Adrenal gland (tissue), 12 donors: ENCODE measurements around the gene CCR7. TPM values are rescaled to one million over a fixed set of nuclear protein-coding genes. Genes with fewer than 3 reads are reported as not detected.

ENCODE experiments used
- DNase-seq, 7 donors: peaks; one replicate each; pipeline ENCODE4 v3.0.0-alpha.2; 2019 to 2020
- H3K27ac ChIP-seq, 5 donors: fragments of 200-600 bp; sonication (generic) in 4 of 5; 1 replicate in 3 of 5; 2 replicates in 2 of 5; pipeline versions ENCODE4 v1.5.1 to v1.8.0; 2016 to 2020; ENCODE audit warnings: mild to moderate bottlenecking in 1 of 5
- H3K27me3 ChIP-seq: fragments of 200-600 bp; 2 replicates; pipeline ENCODE4 v1.8.0; 2021
- H3K36me3 ChIP-seq, 2 donors: fragments of 200-600 bp; replicated peaks in 1 of 2; 1 replicate in 1 of 2; 2 replicates in 1 of 2; pipeline versions ENCODE4 v1.5.1 to v1.8.0; 2018 to 2022
- H3K4me1 ChIP-seq, 2 donors: fragments of 200-600 bp; replicated peaks in 1 of 2; 1 replicate in 1 of 2; 2 replicates in 1 of 2; pipeline versions ENCODE4 v1.5.1 to v1.8.0; 2018 to 2021
- H3K4me3 ChIP-seq, 4 donors: fragments of 200-600 bp; sonication (generic) in 3 of 4; one replicate each; pipeline ENCODE4 v1.5.1; 2016 to 2018
- H3K9me3 ChIP-seq, 3 donors: fragments of 200-600 bp; sonication (generic) in 1 of 3; replicated peaks in 1 of 3; 1 replicate in 2 of 3; 2 replicates in 1 of 3; pipeline versions ENCODE4 v1.5.1 to v1.8.0; 2016 to 2021
- CTCF ChIP-seq, 6 experiments: fragments of 450-650 bp in 4 of 6; fragments of 200-600 bp in 2 of 6; sonication (generic) in 1 of 6; IDR thresholded peaks; 1 replicate in 5 of 6; 2 replicates in 1 of 6; pipeline versions ENCODE4 v1.5.1 to v1.8.0; 2016 to 2021; ENCODE audit warnings: antibody characterized with exemption in 6 of 6, mild to moderate bottlenecking in 2 of 6, moderate library complexity in 1 of 6
- POLR2A ChIP-seq, 2 donors: fragments of 450-650 bp; IDR thresholded peaks; one replicate each; pipeline ENCODE4 v1.6.1; 2017; ENCODE audit warnings: antibody characterized with exemption in 2 of 2, mild to moderate bottlenecking in 2 of 2, moderate library complexity in 1 of 2
- WGBS, 4 donors: extraction: QIAGEN DNeasy Blood & Tissue Kit in 2 of 4; methylation state at CpG; one replicate each; pipeline versions ENCODE4 v1.1.5 to v1.1.7; 2013 to 2017; 5-methylcytosine and 5-hydroxymethylcytosine counted together
- intact Hi-C, 2 donors: fragments of 100-400 bp; cut with DNase I; formaldehyde crosslinking; loops; one replicate each; pipeline versions ENCODE4 v1.14.1 to v1.15.0; 2022 to 2023
- polyA plus RNA-seq, 3 donors: library from polyadenylated mRNA; stranded (reverse); fragments of 200-250 nt in 2 of 3; fragments of 350-450 nt in 1 of 3; fragmentation: Illumina TruSeq in 1 of 3; extraction: RNeasy Lipid Tissue Mini Kit (QIAGEN cat#74804) in 1 of 3; gene quantifications; one replicate each; pipeline ENCODE4 v1.2.3, GENCODE V29; 2013 to 2014
- total RNA-seq, 9 donors: library from RNA; depleted of rRNA in 4 of 9; stranded (reverse); fragments of >200 nt in 4 of 9; fragments of 120-200 nt in 1 of 9; fragmentation: NEBNext Ultra II Directional in 1 of 9; extraction: Animal tissue kit (Norgen Biotek cat#: 25700) in 1 of 9; gene quantifications; one replicate each; pipeline versions ENCODE4 v1.1.0 to v1.2.4, GENCODE V29; 2013 to 2023
- donor health status: healthy with polysubstance abuse.
- donor health status: Bipolar disorder and iron deficiency.
- donor health status: DM: yes; HTN: yes; CAD: no.
- donor health status: DM: no; HTN: no; CAD: no.
- donor health status: DM: no; HTN: no; CAD: no.
- donor health status: DM: yes; HTN: yes; CAD: no.

Gene CCR7
- total and polyA plus RNA-seq, 12 donors = 0.06 to 1.0 (median 0.35) TPM; not detected in 2

DNA sequence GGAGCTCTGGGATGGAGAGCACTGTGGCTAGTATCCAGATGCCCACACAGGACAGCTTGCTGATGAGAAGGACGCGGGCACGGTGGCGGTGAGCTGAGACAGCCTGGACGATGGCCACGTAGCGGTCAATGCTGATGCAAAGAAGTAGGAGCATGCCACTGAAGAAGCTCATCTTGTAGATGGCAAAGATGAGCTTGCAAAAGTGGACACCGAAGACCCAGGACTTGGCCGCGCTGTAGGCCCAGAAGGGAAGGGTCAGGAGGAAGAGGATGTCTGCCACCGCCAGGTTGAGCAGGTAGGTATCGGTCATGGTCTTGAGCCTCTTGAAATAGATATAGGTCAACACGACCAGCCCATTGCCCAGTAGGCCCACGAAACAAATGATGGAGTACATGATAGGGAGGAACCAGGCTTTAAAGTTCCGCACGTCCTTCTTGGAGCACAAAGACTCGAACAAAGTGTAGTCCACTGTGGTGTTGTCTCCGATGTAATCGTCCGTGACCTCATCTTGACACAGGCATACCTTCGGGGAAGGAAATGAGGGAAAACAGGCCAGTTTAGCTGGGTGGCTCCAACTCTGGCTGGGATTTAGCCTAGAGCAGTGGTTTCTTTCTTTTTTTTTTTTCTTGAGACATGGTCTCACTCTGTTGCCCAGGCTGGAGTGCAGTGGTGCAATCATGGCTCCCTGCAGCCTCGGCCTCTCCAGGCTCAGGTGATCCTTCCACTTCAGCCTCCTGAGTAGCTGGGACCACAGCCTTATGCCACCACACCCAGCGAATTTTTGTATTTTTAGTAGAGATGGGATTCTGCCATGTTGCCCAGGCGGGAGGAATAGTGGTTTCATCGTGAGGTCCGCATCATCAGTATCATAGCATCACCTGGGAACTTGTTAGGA, 9.7 kb downstream of the CCR7 start:
- Histone ChIP-seq H3K27ac (peak overlapping the region in 2 of 5 donors; percentile 82 to 88), H3K36me3 (no peaks in the 10 kb centered on the region), H3K4me1 (peaks cover 19 to 54% of the 10 kb centered on the region in 2 donors), H3K4me3 (no peak overlapping the region), H3K9me3 (no peaks in the 10 kb centered on the region), H3K27me3 (no peaks in the 10 kb centered on the region)
- intact Hi-C loops = no loop called here
- peak in 4 of 7 donors; percentile 11 to 51 (median 16) for DNase-seq
- TF ChIP-seq POLR2A (IDR thresholded peaks at IDR 0.05) = no peak
- TF ChIP-seq CTCF (IDR thresholded peaks at IDR 0.05) = no peak
- 92 to 95% (median 94%) methylated on average over 26 of the region's 26 CpGs for WGBS, 4 donors

GRCh38 chr17:40554646-40555295, 10.5 kb downstream of the CCR7 start:
- no peak for TF ChIP-seq CTCF (IDR thresholded peaks at IDR 0.05)
- TF ChIP-seq POLR2A (IDR thresholded peaks at IDR 0.05) = no peak
- intact Hi-C loops = no loop called here
- Histone ChIP-seq H3K9me3 (no peaks in the 10 kb centered on the region), H3K4me1 (peaks cover 27 to 51% of the 10 kb centered on the region in 2 donors), H3K4me3 (no peak overlapping the region), H3K36me3 (no peaks in the 10 kb centered on the region), H3K27ac (peak overlapping the region in 3 of 5 donors; percentile 54 to 88 (median 87)), H3K27me3 (no peaks in the 10 kb centered on the region)
- 95 to 97% (median 96%) methylated on average over 26 to 27 of the region's 27 CpGs for WGBS, 4 donors
- peak in 5 of 7 donors; percentile 8 to 52 (median 16) for DNase-seq

- intact Hi-C loops = no loop called here
- peak overlapping the region; percentile 42 to 88 (median 54) for H3K27ac ChIP-seq
- 48 to 56% (median 53%) methylated on average over 12 to 19 of the region's 19 CpGs for WGBS, 4 donors
- TF ChIP-seq POLR2A (IDR thresholded peaks at IDR 0.05) (no peak), CTCF (IDR thresholded peaks at IDR 0.05) (no peak)
- no peaks in the 10 kb centered on the region for H3K36me3 ChIP-seq
- no peaks in the 10 kb centered on the region for H3K27me3 ChIP-seq
- peaks cover 36 to 57% of the 10 kb centered on the region in 2 donors for H3K4me1 ChIP-seq
- peak; percentile 23 to 71 (median 48) for DNase-seq
- peak overlapping the region in 1 of 4 donors; percentile 7 for H3K4me3 ChIP-seq
- H3K9me3 ChIP-seq = no peaks in the 10 kb centered on the region
Measured at GRCh38 chr17:40553694-40554534, 11.4 kb downstream of the CCR7 start.
